HG03025 (cell line): ENCODE data around the gene SLC6A7.

ENCODE experiments used
- ATAC-seq: cut with Tn5 transposase; IDR thresholded peaks from one replicate; pipeline ENCODE4 v1.9.1; 2021; ENCODE audit warnings: mild to moderate bottlenecking, moderate library complexity; ENCODE audit not compliant: unreplicated experiment, low FRiP score

SLC6A7 gene

GRCh38 chr5:150172145-150172544 is 17.7 kb upstream of the SLC6A7 start:
- ATAC-seq, result no peak

DNA sequence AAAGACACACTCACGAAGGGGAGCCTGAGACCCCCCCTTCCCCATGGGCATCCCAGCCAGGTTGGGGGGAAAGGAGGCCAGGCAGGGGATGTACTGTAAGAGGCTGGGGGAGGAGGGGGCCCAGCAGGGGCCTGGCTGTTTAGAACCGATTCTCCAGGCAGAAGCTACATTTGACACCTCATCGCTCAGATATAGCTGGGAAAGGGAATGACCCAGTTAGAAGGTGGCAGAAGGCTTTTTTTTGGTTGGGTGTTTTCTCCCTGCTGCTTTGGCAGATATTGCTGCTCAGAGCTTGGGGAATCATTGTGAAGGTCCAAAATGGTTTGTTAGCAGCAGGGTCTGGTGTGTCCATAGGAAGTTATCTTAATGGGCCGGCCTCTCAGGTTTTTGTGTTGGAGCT is 17.3 kb upstream of the SLC6A7 start:
- ATAC-seq, result no peak

DNA sequence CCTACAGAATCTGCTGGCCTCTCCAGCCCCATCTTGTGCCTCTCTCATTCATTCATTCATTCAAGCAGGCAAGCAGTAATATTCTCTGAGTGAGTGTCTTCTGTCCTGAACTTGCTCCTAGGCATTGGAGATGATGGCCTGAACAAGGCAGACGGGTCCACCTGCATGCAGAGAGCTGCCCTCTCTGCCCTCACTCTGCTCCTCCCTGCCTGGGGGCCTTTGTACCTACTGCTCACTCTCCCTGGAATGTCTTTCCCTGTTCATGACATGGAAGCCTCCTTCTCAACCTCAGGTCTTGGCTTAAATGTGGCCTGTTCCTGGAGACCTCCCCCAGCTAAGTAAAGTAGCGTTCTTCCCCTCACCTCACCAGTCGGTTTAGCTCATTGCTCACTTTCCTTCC is 16.7 kb upstream of the SLC6A7 start:
- no peak for ATAC-seq

- ATAC-seq, result no peak
Observed at GRCh38 chr5:150174285-150174684, 15.6 kb upstream of the SLC6A7 start.

- ATAC-seq, result no peak
Observed at GRCh38 chr5:150175076-150175475, 14.8 kb upstream of the SLC6A7 start.

- no peak for ATAC-seq
Observed at GRCh38 chr5:150175536-150175935, 14.3 kb upstream of the SLC6A7 start.

- ATAC-seq, result no peak
Observed at GRCh38 chr5:150176745-150177477, 13.0 kb upstream of the SLC6A7 start.

- no peak for ATAC-seq
Observed at GRCh38 chr5:150177721-150178120, 12.1 kb upstream of the SLC6A7 start.

DNA sequence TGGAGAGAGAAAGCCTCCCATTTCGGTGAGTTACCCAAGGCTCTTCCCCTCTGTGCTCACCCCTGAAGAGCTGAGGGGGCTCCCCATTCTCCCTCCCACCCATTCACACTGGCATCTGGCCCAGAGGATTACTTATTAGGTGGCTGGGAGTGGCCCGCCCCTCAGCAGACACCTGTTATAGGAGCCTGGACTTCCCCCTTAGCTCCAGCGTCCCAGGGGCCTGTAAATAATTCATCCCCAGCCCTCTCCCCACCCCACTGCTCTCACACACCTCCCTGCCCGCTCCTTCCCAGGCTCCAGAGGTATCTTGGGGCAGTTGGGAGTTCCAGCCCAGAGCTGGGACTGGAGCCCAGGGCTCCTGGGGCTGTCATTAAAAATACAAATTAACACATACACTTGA is 11.6 kb upstream of the SLC6A7 start:
- no peak for ATAC-seq

DNA sequence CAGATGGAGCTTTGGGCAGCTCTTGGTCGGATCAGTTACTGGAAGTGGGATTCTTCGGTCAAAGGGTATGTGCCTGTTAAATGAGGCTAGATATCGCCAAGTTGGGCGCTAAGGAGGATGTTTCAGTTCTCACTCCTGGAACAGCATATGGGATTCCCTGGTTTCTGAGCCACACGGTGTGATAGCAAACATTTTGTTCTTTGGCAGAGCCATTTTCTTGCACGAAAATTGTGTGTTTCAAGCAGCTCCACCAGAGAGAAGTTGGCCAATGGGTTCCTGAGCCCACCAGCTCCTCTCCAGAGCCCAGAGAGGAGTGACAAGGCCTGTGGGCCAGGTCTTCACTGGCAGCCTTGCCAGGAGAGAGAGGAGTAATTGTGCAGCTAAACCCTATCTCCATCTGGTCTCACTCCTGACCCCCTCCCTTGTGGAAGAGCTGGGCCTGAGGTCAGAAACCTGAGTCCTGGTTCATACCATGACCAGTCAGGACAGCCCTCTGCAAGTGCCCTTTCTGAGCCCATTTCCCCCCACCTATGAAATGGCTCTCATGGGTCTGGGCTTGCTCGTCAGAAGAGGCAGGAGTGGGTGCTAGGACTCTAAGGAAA is 10.7 kb upstream of the SLC6A7 start:
- ATAC-seq, result no peak

DNA sequence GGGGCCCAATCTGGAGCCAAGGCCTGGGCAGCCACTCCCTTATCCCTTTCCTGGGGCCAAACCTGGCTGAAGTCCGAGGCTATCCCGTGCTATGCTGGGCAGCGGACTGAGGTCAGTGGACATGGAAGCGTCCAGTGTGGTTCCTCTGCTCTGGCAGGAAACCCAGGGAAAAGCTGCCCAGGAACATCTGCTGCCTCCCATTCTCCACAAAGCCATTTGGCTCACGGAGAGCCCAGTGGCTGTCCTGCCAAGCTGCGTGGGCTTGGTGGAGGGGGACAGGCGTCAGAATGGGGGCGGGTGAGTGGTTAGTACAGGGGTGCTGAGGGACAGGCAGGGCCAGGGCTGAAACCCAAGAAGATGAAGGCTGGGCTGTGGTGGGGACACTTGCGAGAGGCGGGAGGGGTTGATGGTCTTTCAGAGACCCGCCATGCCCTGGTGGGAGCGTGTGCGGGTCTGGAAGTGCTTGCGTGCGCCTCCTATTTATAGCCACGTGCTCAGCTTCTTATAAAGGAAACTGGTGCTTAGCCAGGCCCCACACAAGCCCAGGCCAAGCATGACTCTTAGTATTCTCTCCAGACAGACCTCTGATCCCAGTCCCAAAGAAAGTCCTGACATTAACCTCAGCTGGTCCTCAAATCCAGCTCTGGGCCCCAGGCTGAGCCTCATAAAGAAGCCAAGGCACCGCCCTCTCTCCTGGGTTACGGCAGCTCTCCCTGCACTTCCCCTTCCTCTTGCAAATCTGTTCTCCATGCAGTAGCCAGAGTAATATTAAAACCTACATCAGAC is 9.4 kb upstream of the SLC6A7 start:
- no peak for ATAC-seq

- ATAC-seq, result no peak
Observed at GRCh38 chr5:150181027-150181426, 8.8 kb upstream of the SLC6A7 start.

DNA sequence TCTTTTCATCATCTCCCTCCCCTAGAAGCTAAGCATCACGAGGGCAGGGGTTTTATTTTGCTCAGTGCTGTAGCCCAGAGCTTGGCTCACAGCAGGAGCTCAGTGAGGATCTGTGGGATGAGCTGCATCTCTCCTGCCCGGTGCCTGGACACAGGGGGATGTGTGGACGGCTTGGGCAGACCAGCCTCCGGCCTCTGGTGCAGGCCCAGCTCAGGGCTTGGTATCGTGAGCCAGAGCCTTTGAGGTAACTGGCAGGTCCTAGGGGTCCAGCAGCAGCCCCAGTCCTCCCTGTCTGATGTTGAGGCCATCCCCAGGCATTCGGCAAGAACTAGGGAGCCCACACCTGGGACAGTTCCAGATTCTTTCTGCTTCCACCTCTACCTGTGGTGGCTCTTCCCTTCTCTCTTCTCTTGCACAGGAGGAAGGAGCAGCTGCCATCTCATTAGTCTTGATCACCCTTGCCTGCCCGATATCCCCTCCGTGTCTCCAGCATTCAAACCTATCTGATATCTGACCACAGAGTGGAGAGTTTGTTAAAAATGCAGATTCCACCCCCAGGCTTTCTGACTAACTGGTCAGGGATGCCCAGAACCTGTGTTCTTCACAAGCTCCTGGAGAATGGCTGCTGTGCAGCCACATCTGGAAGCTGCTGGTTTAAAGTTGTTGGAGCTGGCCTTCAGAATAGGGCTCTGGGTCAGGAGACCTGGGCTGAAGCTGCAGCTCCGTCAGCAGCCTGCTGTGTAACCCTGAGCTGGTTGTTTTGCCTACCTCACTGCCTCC is 7.9 kb upstream of the SLC6A7 start:
- no peak for ATAC-seq

DNA sequence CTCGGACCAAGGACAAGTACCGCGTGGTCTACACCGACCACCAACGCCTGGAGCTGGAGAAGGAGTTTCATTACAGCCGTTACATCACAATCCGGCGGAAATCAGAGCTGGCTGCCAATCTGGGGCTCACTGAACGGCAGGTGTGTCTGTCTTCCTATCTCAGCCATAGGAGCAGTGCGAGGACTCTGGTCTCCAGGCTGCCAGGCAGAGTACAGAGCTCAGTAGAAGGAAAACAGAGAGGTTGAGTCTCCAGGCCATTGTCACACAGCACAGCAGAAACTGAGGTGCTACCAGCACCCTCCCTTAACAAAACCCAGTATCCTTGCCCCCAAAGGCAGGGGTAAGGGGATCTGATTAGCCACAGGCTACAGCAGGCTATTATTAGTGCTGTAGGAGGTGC is 7.1 kb upstream of the SLC6A7 start:
- no peak for ATAC-seq

DNA sequence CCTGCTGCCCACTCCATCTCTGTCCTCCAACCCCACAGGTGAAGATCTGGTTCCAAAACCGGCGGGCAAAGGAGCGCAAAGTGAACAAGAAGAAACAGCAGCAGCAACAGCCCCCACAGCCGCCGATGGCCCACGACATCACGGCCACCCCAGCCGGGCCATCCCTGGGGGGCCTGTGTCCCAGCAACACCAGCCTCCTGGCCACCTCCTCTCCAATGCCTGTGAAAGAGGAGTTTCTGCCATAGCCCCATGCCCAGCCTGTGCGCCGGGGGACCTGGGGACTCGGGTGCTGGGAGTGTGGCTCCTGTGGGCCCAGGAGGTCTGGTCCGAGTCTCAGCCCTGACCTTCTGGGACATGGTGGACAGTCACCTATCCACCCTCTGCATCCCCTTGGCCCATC is 6.4 kb upstream of the SLC6A7 start:
- no peak for ATAC-seq

DNA sequence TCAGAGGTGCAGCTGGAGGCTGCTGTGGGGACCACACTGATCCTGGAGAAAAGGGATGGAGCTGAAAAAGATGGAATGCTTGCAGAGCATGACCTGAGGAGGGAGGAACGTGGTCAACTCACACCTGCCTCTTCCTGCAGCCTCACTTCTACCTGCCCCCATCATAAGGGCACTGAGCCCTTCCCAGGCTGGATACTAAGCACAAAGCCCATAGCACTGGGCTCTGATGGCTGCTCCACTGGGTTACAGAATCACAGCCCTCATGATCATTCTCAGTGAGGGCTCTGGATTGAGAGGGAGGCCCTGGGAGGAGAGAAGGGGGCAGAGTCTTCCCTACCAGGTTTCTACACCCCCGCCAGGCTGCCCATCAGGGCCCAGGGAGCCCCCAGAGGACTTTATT is 5.9 kb upstream of the SLC6A7 start:
- ATAC-seq, result no peak

GRCh38 chr5:150184990-150185912 is 4.6 kb upstream of the SLC6A7 start:
- ATAC-seq, result no peak

- no peak for ATAC-seq
Observed at GRCh38 chr5:150186137-150186536, 3.7 kb upstream of the SLC6A7 start.

- no peak for ATAC-seq
Observed at GRCh38 chr5:150186897-150187296, 3.0 kb upstream of the SLC6A7 start.
